ENCODE measurements around the gene MGA. TPM values are rescaled to one million over a fixed set of nuclear protein-coding genes. Genes with fewer than 3 reads are reported as not detected.

Gene MGA
- polyA plus RNA-seq, 2 of the 4 experiments (the other 2 are of a cell fraction) = 4.5 to 13.8 TPM

DNA sequence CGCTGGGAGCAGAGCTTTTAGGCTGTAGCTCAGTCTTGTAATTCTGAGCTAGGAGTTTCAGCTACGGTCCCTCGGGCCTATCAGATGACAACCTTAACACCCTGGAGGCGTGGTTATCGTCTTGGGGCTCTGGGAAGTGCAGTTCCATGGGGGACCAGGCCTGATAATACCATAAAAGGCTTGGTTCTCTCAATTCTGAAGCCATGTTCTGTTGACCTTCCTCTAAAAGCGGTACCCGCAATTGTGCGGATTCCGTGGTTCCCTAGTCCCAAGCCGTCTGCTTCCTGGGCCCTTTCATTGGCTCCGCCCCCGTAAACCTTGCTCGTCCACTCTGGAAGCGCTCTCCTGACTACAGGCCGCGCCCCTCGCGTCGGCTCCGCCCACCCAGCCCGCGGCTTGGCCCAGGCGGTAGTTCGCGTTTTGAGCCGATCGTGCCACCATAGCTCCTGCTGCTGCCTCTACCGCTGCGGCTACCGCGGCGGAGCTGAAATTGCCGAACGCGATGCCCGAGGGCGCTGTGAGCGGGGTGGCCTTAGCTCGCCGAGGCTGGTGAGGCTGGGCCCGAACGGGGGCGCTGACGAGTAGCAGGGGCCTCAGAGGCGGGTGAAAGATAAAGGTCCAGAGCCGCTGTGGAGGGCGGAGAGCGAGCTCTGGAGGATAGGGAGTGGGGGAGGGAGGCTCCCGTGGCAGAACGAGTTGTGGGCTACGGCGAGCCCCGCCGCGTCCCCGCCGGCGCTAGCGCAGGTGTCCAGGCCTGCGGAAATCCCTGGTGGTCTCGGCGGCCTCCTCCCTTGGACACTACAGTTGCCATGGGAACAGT is 114.1 kb downstream of the MGA start, which contains the start of gene MAPKBP1:
Gene MAPKBP1 (plus strand): TSS at position 423 of the 820 bp plus-strand sequence. CDS start 792 bp downstream, outside the sequence.
- ChIA-PET CTCF (interaction anchor here (0.6 to 8.0 kb wide), 17 partner anchors 9 to 309 kb away, joined by 3 to 103 read pairs (median 5); no protein-coding TSS in a partner anchor), POLR2A (interaction anchor here (0.6 to 1.0 kb wide), 6 partner anchors 8 to 499 kb away, joined by 3 to 5 read pairs (median 3); partner anchors contain the start of genes GANC and TMEM87A)
- Histone ChIP-seq H3K4me2 (peak within 1 kb of the TSS; percentile 91), H3K4me3 (peak within 1 kb of the TSS; percentile 76), H3K27ac (peak within 1 kb of the TSS; percentile 81 to 96), H3K4me1 (peaks cover 22% of the 10 kb centered on the region; the same call in 2 of the 3 replicates), H3K9me3 (no peaks in the 10 kb centered on the region)
- peak; percentile 89 to 95 for DNase-seq (ENCODE audit: low read depth in 1 of 2, low spot score in 1 of 2)
- peak; percentile 90 to 95 for ATAC-seq
- WGBS (ENCODE audit: missing lambda C conversion rate) = under 1% methylated on average over 18 of the region's 62 CpGs
- TF ChIP-seq GATA3 (IDR thresholded peaks at IDR 0.05; ENCODE audit: borderline replicate concordance) (0 out of 2 replicates have a peak, but pooled peaks have one; percentile 12), PHF8 (IDR thresholded peaks at IDR 0.05; ENCODE audit: borderline replicate concordance, low read depth) (peak; percentile 24; the same call in 1 of the 2 replicates), POLR2AphosphoS2 (conservative IDR thresholded peaks at IDR 0.05; ENCODE audit: low read length) (no peak; the same call in 1 of the 2 replicates), MYC (IDR thresholded peaks at IDR 0.05; ENCODE audit: borderline replicate concordance, low read length) (no peak), POLR2A (IDR thresholded peaks at IDR 0.05; ENCODE audit: low read length) (peak; percentile 60), TFCP2L1 (CRISPR knock-in tag; IDR thresholded peaks at IDR 0.05) (no peak), MAFK (IDR thresholded peaks at IDR 0.05; ENCODE audit: partially characterized antibody) (no peak), MAZ (IDR thresholded peaks at IDR 0.05; ENCODE audit: borderline replicate concordance, low read depth, low read length) (no peak), TP53 (CRISPR knock-in tag; IDR thresholded peaks at IDR 0.05) (no peak), JUN (IDR thresholded peaks at IDR 0.05) (peak; percentile 45 to 53; a peak in 2 of 5 replicates), HOXA7 (CRISPR knock-in tag; IDR thresholded peaks at IDR 0.05) (no peak), RCOR1 (IDR thresholded peaks at IDR 0.05; ENCODE audit: low read depth, low read length) (no peak), SMC3 (IDR thresholded peaks at IDR 0.05) (peak; percentile 39; the same call in 1 of the 3 replicates), CEBPB (IDR thresholded peaks at IDR 0.05) (no peak), HEYL (CRISPR knock-in tag; IDR thresholded peaks at IDR 0.05) (no peak), FOXS1 (CRISPR knock-in tag; IDR thresholded peaks at IDR 0.05) (no peak), EHF (CRISPR knock-in tag; IDR thresholded peaks at IDR 0.05) (no peak), ESRRA (IDR thresholded peaks at IDR 0.05; ENCODE audit: borderline replicate concordance, low read length) (no peak), SREBF2 (IDR thresholded peaks at IDR 0.05) (no peak), RARB (CRISPR knock-in tag; IDR thresholded peaks at IDR 0.05) (no peak), RAD21 (conservative IDR thresholded peaks at IDR 0.05 in 1 of 2, IDR thresholded peaks at IDR 0.05 in 1 of 2) (peak; percentile 41 to 47; a peak in 3 of 5 replicates), HDAC2 (IDR thresholded peaks at IDR 0.05) (no peak), CHD2 (IDR thresholded peaks at IDR 0.05; ENCODE audit: low read length, partially characterized antibody) (no peak), ZC3H11A (IDR thresholded peaks at IDR 0.05) (no peak)
- TF ChIP-seq, protein P1, sequence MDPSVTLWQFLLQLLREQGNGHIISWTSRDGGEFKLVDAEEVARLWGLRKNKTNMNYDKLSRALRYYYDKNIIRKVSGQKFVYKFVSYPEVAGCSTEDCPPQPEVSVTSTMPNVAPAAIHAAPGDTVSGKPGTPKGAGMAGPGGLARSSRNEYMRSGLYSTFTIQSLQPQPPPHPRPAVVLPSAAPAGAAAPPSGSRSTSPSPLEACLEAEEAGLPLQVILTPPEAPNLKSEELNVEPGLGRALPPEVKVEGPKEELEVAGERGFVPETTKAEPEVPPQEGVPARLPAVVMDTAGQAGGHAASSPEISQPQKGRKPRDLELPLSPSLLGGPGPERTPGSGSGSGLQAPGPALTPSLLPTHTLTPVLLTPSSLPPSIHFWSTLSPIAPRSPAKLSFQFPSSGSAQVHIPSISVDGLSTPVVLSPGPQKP (IDR thresholded peaks at IDR 0.05; ENCODE audit: low read depth, low read length) = no peak
- TF ChIP-seq, protein P2, sequence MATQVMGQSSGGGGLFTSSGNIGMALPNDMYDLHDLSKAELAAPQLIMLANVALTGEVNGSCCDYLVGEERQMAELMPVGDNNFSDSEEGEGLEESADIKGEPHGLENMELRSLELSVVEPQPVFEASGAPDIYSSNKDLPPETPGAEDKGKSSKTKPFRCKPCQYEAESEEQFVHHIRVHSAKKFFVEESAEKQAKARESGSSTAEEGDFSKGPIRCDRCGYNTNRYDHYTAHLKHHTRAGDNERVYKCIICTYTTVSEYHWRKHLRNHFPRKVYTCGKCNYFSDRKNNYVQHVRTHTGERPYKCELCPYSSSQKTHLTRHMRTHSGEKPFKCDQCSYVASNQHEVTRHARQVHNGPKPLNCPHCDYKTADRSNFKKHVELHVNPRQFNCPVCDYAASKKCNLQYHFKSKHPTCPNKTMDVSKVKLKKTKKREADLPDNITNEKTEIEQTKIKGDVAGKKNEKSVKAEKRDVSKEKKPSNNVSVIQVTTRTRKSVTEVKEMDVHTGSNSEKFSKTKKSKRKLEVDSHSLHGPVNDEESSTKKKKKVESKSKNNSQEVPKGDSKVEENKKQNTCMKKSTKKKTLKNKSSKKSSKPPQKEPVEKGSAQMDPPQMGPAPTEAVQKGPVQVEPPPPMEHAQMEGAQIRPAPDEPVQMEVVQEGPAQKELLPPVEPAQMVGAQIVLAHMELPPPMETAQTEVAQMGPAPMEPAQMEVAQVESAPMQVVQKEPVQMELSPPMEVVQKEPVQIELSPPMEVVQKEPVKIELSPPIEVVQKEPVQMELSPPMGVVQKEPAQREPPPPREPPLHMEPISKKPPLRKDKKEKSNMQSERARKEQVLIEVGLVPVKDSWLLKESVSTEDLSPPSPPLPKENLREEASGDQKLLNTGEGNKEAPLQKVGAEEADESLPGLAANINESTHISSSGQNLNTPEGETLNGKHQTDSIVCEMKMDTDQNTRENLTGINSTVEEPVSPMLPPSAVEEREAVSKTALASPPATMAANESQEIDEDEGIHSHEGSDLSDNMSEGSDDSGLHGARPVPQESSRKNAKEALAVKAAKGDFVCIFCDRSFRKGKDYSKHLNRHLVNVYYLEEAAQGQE (IDR thresholded peaks at IDR 0.05) = no peak
- TF ChIP-seq, protein P3, sequence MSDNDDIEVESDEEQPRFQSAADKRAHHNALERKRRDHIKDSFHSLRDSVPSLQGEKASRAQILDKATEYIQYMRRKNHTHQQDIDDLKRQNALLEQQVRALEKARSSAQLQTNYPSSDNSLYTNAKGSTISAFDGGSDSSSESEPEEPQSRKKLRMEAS (IDR thresholded peaks at IDR 0.05) = peak; percentile 77
- TF ChIP-seq, protein P4, sequence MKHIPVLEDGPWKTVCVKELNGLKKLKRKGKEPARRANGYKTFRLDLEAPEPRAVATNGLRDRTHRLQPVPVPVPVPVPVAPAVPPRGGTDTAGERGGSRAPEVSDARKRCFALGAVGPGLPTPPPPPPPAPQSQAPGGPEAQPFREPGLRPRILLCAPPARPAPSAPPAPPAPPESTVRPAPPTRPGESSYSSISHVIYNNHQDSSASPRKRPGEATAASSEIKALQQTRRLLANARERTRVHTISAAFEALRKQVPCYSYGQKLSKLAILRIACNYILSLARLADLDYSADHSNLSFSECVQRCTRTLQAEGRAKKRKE (CRISPR knock-in tag; IDR thresholded peaks at IDR 0.05; ENCODE audit: low read depth) = no peak
- TF ChIP-seq, protein P5, sequence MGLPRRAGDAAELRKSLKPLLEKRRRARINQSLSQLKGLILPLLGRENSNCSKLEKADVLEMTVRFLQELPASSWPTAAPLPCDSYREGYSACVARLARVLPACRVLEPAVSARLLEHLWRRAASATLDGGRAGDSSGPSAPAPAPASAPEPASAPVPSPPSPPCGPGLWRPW (IDR thresholded peaks at IDR 0.05) = no peak
- TF ChIP-seq, protein P6, sequence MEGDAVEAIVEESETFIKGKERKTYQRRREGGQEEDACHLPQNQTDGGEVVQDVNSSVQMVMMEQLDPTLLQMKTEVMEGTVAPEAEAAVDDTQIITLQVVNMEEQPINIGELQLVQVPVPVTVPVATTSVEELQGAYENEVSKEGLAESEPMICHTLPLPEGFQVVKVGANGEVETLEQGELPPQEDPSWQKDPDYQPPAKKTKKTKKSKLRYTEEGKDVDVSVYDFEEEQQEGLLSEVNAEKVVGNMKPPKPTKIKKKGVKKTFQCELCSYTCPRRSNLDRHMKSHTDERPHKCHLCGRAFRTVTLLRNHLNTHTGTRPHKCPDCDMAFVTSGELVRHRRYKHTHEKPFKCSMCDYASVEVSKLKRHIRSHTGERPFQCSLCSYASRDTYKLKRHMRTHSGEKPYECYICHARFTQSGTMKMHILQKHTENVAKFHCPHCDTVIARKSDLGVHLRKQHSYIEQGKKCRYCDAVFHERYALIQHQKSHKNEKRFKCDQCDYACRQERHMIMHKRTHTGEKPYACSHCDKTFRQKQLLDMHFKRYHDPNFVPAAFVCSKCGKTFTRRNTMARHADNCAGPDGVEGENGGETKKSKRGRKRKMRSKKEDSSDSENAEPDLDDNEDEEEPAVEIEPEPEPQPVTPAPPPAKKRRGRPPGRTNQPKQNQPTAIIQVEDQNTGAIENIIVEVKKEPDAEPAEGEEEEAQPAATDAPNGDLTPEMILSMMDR (IDR thresholded peaks at IDR 0.05) = peak; percentile 58
- TF ChIP-seq, protein P7, sequence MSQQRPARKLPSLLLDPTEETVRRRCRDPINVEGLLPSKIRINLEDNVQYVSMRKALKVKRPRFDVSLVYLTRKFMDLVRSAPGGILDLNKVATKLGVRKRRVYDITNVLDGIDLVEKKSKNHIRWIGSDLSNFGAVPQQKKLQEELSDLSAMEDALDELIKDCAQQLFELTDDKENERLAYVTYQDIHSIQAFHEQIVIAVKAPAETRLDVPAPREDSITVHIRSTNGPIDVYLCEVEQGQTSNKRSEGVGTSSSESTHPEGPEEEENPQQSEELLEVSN (IDR thresholded peaks at IDR 0.05; ENCODE audit: borderline replicate concordance, low read depth) = peak; percentile 45; the same call in 1 of the 2 replicates
- no peak for FAIRE-seq
